Measurements from ENCODE around the gene PRKN. TPM values are rescaled to one million over a fixed set of nuclear protein-coding genes. Genes with fewer than 3 reads are reported as not detected.

The PRKN gene
- total RNA-seq, 1 donor from 2014 or later, result 4.9 TPM

- Histone ChIP-seq H3K36me3 (no peaks in the 10 kb centered on the region), H3K9me3 (no peaks in the 10 kb centered on the region), H3K4me3 (no peak overlapping the region), H3K27ac (no peak overlapping the region), H3K4me1 (no peaks in the 10 kb centered on the region), H3K27me3 (no peaks in the 10 kb centered on the region)
- TF ChIP-seq, protein P1, sequence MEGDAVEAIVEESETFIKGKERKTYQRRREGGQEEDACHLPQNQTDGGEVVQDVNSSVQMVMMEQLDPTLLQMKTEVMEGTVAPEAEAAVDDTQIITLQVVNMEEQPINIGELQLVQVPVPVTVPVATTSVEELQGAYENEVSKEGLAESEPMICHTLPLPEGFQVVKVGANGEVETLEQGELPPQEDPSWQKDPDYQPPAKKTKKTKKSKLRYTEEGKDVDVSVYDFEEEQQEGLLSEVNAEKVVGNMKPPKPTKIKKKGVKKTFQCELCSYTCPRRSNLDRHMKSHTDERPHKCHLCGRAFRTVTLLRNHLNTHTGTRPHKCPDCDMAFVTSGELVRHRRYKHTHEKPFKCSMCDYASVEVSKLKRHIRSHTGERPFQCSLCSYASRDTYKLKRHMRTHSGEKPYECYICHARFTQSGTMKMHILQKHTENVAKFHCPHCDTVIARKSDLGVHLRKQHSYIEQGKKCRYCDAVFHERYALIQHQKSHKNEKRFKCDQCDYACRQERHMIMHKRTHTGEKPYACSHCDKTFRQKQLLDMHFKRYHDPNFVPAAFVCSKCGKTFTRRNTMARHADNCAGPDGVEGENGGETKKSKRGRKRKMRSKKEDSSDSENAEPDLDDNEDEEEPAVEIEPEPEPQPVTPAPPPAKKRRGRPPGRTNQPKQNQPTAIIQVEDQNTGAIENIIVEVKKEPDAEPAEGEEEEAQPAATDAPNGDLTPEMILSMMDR (IDR thresholded peaks at IDR 0.05), result no peak
- TF ChIP-seq POLR2AphosphoS5 (IDR thresholded peaks at IDR 0.05; ENCODE audit: insufficient read depth in 1 of 2, low read depth in 1 of 2) (no peak), POLR2A (IDR thresholded peaks at IDR 0.05) (no peak)
- no peak for DNase-seq (ENCODE audit: extremely low spot score in 2 of 2)
- intact Hi-C loops (cut with DNase I), result no loop called here
Measured at GRCh38 chr6:162562041-162562440, 165.5 kb downstream of the PRKN start.

DNA sequence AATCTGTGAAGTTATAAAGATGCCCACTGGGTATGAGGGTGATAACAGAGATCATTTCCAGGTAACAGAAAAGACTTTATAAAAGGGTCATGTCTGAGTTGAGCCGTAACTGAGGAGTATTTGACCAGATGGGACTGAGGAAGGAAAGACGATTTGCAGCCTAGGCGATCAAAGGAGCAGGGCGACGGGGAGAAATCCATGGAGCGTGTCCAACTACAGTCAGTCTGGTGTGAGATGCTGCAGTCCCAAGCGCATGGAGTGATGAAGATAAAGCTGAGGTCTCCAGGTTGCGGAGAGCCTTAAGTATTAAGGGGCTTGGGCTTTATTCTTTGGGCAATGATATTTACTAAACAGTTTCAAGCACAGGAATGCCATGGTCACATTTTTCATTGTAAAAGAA is 166.7 kb downstream of the PRKN start:
- no peaks in the 10 kb centered on the region for H3K27me3 ChIP-seq
- H3K4me3 ChIP-seq, result no peak overlapping the region
- H3K36me3 ChIP-seq, result no peaks in the 10 kb centered on the region
- no peak for TF ChIP-seq POLR2AphosphoS5 (IDR thresholded peaks at IDR 0.05; ENCODE audit: insufficient read depth in 1 of 2, low read depth in 1 of 2)
- TF ChIP-seq, protein P1 (IDR thresholded peaks at IDR 0.05), result no peak
- no peak for TF ChIP-seq POLR2A (IDR thresholded peaks at IDR 0.05)
- no peaks in the 10 kb centered on the region for H3K4me1 ChIP-seq
- H3K9me3 ChIP-seq, result no peaks in the 10 kb centered on the region
- H3K27ac ChIP-seq, result no peak overlapping the region
- intact Hi-C loops (cut with DNase I), result no loop called here
- no peak for DNase-seq (ENCODE audit: extremely low spot score in 2 of 2)

- intact Hi-C loops (cut with DNase I), result no loop called here
- Histone ChIP-seq H3K9me3 (no peaks in the 10 kb centered on the region), H3K27ac (no peak overlapping the region), H3K4me1 (no peaks in the 10 kb centered on the region), H3K27me3 (no peaks in the 10 kb centered on the region), H3K4me3 (no peak overlapping the region), H3K36me3 (no peaks in the 10 kb centered on the region)
- no peak for TF ChIP-seq POLR2A (IDR thresholded peaks at IDR 0.05)
- TF ChIP-seq, protein P1 (IDR thresholded peaks at IDR 0.05), result no peak
- TF ChIP-seq POLR2AphosphoS5 (IDR thresholded peaks at IDR 0.05; ENCODE audit: insufficient read depth in 1 of 2, low read depth in 1 of 2), result no peak
- DNase-seq (ENCODE audit: extremely low spot score in 2 of 2), result no peak
Measured at GRCh38 chr6:162554531-162554930, 173.0 kb downstream of the PRKN start.

GRCh38 chr6:162546905-162547304 is 180.7 kb downstream of the PRKN start:
- H3K36me3 ChIP-seq, result no peaks in the 10 kb centered on the region
- no peak overlapping the region for H3K4me3 ChIP-seq
- intact Hi-C loops (cut with DNase I), result no loop called here
- no peak for TF ChIP-seq POLR2A (IDR thresholded peaks at IDR 0.05)
- TF ChIP-seq POLR2AphosphoS5 (IDR thresholded peaks at IDR 0.05; ENCODE audit: insufficient read depth in 1 of 2, low read depth in 1 of 2), result no peak
- TF ChIP-seq, protein P1 (IDR thresholded peaks at IDR 0.05), result no peak
- no peaks in the 10 kb centered on the region for H3K27me3 ChIP-seq
- DNase-seq (ENCODE audit: extremely low spot score in 2 of 2), result no peak
- H3K9me3 ChIP-seq, result no peaks in the 10 kb centered on the region
- H3K4me1 ChIP-seq, result no peaks in the 10 kb centered on the region
- no peak overlapping the region for H3K27ac ChIP-seq

DNA sequence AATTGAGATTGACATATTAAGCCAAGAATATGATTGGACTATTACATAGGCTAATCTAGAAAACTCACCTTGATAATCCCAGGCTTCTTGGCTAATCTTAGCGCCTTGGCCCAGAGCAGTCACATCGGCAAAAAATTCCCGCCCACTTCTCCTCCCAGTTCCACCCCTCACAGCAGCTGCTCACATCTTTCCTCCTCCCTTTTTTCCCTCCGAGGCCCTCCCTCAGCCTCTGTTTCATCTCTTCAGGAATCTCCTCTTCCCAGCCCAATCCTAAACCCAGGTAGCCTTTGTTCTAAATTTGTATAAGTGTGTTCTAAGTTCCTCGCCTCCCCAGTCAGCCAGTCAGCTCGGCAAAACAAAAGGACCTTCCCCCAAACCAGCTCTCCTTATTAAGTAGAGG is 184.3 kb downstream of the PRKN start:
- intact Hi-C loops (cut with DNase I), result no loop called here
- Histone ChIP-seq H3K36me3 (no peaks in the 10 kb centered on the region), H3K4me1 (no peaks in the 10 kb centered on the region), H3K27me3 (no peaks in the 10 kb centered on the region), H3K4me3 (no peak overlapping the region), H3K27ac (no peak overlapping the region), H3K9me3 (no peaks in the 10 kb centered on the region)
- TF ChIP-seq POLR2A (IDR thresholded peaks at IDR 0.05) (no peak), POLR2AphosphoS5 (IDR thresholded peaks at IDR 0.05; ENCODE audit: insufficient read depth in 1 of 2, low read depth in 1 of 2) (no peak)
- TF ChIP-seq, protein P1 (IDR thresholded peaks at IDR 0.05), result no peak
- no peak for DNase-seq (ENCODE audit: extremely low spot score in 2 of 2)
